ENCODE data around the gene LAPTM4A. TPM values are rescaled to one million over a fixed set of nuclear protein-coding genes. Genes with fewer than 3 reads are reported as not detected.

The LAPTM4A gene
- 39.7 TPM for polyA plus RNA-seq (2012; ENCODE audit: missing spikeins)

DNA sequence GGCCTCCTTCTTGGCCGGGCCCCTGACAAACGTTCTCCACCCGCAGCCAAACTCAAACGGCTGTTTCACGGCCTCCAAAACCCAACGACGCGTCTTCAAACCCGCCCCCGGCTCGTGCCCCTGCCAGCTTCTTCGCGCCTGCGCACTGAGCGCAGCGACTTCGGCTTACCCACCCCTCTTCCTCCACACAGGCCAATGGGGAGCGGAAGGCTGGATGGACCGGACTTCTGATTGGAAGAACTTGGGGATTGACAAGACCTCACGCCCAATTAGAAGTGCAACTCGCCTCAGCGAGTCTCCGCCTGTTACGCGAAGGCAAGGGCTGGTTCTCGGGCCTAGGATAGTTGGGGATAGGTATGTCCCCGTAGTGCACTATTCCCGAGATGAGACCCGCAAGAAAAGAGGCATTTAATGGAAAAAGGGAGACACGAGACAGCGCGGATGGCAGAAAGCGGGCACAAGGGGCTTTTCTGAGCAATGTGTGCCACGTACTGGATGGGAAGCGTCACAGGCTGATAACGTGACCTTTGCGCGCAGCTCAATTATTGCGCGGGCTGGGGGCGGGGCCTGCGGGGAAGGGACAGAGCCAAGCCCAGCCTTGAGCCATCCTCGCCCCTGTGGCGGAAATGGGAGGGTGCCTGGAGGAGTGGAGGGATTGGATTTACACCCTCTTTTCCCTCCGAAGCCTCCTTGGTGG lies at the start of gene LAPTM4A:
Gene LAPTM4A (minus strand): TSS at position 97 of the 697 bp plus-strand sequence. CDS start 108 bp downstream, outside the sequence.
- peak; percentile 88 for DNase-seq (ENCODE audit: insufficient read length)
- FAIRE-seq = peak; percentile 98
- peak; percentile 70 for TF ChIP-seq POLR2AphosphoS5 (IDR thresholded peaks at IDR 0.05; ENCODE audit: low read depth, low read length)
- TF ChIP-seq TAF1 (IDR thresholded peaks at IDR 0.05; ENCODE audit: borderline replicate concordance, low read depth, low read length) = peak; percentile 59; the same call in 1 of the 2 replicates
- TF ChIP-seq POLR2A (IDR thresholded peaks at IDR 0.05; ENCODE audit: low read depth, low read length) = peak; percentile 80

DNA sequence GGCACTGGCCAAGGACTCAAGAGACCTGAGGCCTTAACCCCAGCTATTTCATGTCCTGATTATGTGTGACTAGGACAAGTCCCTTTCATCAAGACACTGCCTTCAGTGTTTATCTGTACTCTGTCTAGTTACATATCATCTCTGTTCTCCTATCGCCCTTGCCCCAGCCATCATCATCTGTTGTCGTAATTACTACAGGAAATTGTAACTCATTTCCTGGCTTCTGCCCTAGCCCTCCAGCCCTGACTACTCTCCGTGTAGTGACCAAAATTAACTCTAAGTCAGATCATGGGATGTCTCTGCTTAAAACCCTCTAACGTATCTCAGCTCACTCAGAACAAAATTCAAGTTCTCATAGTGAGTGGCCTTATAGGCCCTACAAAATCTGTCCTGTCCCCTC lies 49.3 kb upstream of the LAPTM4A start:
- no peak for DNase-seq (ENCODE audit: insufficient read length)
- FAIRE-seq = no peak
- no peak for TF ChIP-seq POLR2A (IDR thresholded peaks at IDR 0.05; ENCODE audit: low read depth, low read length)
- TF ChIP-seq POLR2AphosphoS5 (IDR thresholded peaks at IDR 0.05; ENCODE audit: low read depth, low read length) = no peak
- TF ChIP-seq TAF1 (IDR thresholded peaks at IDR 0.05; ENCODE audit: borderline replicate concordance, low read depth, low read length) = no peak

- FAIRE-seq (no peak), DNase-seq (ENCODE audit: insufficient read length) (no peak)
- TF ChIP-seq TAF1 (IDR thresholded peaks at IDR 0.05; ENCODE audit: borderline replicate concordance, low read depth, low read length) = no peak
- no peak for TF ChIP-seq POLR2AphosphoS5 (IDR thresholded peaks at IDR 0.05; ENCODE audit: low read depth, low read length)
- no peak for TF ChIP-seq POLR2A (IDR thresholded peaks at IDR 0.05; ENCODE audit: low read depth, low read length)
These were observed 48.4 kb upstream of the LAPTM4A start for GRCh38 chr2:20099780-20100179.

DNA sequence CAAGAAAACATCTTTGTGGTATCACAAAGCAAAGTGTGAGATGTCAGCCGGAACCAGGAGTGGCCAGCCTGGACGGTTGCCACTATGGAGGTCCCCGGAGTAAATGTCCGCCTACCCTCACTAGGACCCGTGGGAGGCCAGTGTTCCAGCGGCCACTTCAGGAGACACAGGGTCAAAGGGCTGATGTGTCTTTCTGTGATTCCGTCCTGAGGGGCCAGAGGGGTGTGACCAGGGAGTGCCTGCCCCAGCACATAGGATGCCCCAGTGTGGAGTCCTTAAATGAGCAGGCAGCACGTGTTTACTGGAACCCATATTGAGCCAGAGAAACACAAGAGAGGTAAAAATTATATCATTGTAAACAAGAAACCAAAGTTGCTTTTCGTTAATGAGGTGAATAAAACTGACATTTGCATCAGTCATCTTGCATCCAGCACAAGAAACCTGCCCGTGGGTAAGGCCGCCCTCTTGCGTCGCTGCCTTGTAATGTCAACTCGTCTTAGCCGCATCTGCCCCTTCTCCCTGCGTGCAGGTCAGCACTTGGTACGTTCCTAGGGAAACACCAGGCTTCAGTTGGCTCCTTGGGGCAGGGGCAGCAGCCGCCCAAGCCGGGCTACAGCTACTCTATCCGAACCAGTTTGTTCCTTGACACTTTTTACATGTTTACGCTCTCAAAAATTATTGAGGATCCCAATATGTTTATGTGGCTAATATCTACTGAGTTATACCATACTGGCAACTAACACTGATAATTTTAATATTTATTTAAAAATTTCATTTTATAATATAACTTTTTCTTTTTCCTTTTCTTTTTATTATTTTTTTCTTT lies 46.7 kb upstream of the LAPTM4A start:
- peak; percentile 79 for DNase-seq (ENCODE audit: insufficient read length)
- TF ChIP-seq TAF1 (IDR thresholded peaks at IDR 0.05; ENCODE audit: borderline replicate concordance, low read depth, low read length) (no peak), POLR2A (IDR thresholded peaks at IDR 0.05; ENCODE audit: low read depth, low read length) (no peak), POLR2AphosphoS5 (IDR thresholded peaks at IDR 0.05; ENCODE audit: low read depth, low read length) (no peak)
- FAIRE-seq = peak; percentile 98

- no peak for DNase-seq (ENCODE audit: insufficient read length)
- TF ChIP-seq TAF1 (IDR thresholded peaks at IDR 0.05; ENCODE audit: borderline replicate concordance, low read depth, low read length) (no peak), POLR2A (IDR thresholded peaks at IDR 0.05; ENCODE audit: low read depth, low read length) (no peak), POLR2AphosphoS5 (IDR thresholded peaks at IDR 0.05; ENCODE audit: low read depth, low read length) (no peak)
- FAIRE-seq = no peak
These were observed 44.0 kb upstream of the LAPTM4A start for GRCh38 chr2:20095469-20095868.

DNA sequence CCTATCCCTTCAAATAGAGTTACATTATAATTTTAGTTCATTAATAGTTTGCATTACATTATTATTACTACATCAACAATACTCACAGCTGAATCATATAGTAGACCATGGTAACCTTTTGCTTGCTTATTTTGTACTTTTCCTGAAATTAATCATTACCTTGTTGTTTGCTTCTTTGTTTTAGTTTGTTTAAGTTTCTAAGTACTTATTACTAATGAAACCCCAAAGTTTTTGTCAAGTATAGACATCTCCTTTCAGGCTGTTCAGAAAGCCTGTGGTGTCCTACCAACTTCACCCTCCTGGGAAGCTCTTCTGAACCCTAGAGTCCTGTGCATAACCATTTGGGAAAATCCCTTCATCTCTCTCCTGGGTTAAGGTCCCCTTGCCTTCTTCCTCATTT lies 43.5 kb upstream of the LAPTM4A start:
- no peak for FAIRE-seq
- no peak for DNase-seq (ENCODE audit: insufficient read length)
- no peak for TF ChIP-seq POLR2AphosphoS5 (IDR thresholded peaks at IDR 0.05; ENCODE audit: low read depth, low read length)
- no peak for TF ChIP-seq TAF1 (IDR thresholded peaks at IDR 0.05; ENCODE audit: borderline replicate concordance, low read depth, low read length)
- TF ChIP-seq POLR2A (IDR thresholded peaks at IDR 0.05; ENCODE audit: low read depth, low read length) = no peak

DNA sequence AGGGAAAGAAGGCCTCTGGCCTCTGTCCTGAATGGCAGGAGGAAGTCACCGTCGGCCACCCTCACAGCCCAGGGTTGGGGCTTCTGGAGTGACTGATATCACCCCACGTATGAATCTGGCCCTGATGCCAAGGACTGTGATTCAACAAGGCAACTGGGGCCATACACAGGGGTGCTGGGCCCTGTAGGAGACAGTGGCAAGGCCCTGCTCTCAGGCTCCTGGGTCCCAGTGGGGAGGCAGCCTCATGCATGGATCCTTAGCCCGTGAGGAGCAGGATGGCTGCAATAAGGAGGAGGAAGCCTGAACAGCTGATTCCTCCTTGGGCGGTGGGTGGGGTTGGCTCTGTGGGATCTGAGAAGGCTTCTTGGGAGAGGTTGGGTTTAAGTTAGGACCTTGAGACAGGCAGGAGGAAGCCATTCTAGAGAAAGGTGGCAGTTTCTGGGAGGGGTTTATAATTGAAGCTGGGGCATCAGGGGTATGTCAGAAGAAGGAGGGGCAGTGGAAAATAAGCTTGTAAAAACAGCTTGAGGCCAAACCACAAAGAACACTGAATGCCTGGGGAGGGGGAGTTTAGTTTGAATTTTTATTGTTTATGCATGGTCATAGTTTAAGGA lies 42.8 kb upstream of the LAPTM4A start:
- no peak for DNase-seq (ENCODE audit: insufficient read length)
- FAIRE-seq = no peak
- TF ChIP-seq TAF1 (IDR thresholded peaks at IDR 0.05; ENCODE audit: borderline replicate concordance, low read depth, low read length) (no peak), POLR2A (IDR thresholded peaks at IDR 0.05; ENCODE audit: low read depth, low read length) (no peak), POLR2AphosphoS5 (IDR thresholded peaks at IDR 0.05; ENCODE audit: low read depth, low read length) (no peak)

DNA sequence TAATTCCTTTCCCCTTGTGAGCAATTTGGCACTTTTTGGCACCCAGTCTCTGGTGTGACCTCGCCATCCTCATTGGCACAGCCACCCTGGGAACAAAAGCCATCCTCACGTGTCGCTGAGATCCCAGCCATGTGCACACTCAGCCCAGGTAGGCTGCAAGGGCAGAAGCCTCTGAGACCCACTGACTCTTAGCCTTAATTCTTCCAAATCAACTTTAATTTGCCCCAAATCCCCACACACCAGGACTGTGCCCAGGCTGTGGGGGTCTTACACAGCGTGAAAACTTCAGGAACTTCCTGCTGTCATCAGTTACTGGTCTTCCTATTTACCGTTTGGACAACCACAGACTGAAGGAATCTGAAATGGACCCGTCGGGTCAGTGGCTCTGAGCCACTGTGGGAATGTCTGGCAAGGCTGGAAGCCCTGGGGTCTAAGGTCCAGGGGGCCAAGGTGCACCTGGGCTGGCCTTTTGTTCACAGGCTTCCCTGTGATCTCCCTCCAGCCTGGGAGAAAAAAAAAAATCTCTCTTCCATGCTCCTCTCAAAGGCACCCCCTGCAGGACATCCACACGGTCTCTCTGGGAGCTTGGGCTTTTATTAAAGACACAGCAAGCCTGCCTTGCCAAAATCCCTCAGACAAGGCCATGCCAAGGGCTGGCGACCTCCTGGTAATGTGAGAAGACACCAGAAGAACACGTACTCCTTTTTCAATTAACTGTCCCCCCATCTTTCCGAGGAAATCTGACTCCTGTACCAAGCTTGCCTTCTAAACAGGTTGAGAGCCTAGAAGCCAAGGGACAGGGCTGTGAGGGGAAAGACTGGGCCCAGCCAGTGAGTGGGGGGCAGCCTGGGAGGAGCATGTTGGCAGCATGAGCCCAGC lies 42.1 kb upstream of the LAPTM4A start:
- FAIRE-seq = no peak
- no peak for DNase-seq (ENCODE audit: insufficient read length)
- TF ChIP-seq POLR2AphosphoS5 (IDR thresholded peaks at IDR 0.05; ENCODE audit: low read depth, low read length) = no peak
- no peak for TF ChIP-seq TAF1 (IDR thresholded peaks at IDR 0.05; ENCODE audit: borderline replicate concordance, low read depth, low read length)
- no peak for TF ChIP-seq POLR2A (IDR thresholded peaks at IDR 0.05; ENCODE audit: low read depth, low read length)

GRCh38 chr2:20092901-20093235 lies 41.4 kb upstream of the LAPTM4A start:
- DNase-seq (ENCODE audit: insufficient read length) = no peak
- TF ChIP-seq POLR2A (IDR thresholded peaks at IDR 0.05; ENCODE audit: low read depth, low read length) = no peak
- TF ChIP-seq POLR2AphosphoS5 (IDR thresholded peaks at IDR 0.05; ENCODE audit: low read depth, low read length) = no peak
- no peak for TF ChIP-seq TAF1 (IDR thresholded peaks at IDR 0.05; ENCODE audit: borderline replicate concordance, low read depth, low read length)

GRCh38 chr2:20092226-20092900 lies 40.9 kb upstream of the LAPTM4A start:
- no peak for TF ChIP-seq POLR2AphosphoS5 (IDR thresholded peaks at IDR 0.05; ENCODE audit: low read depth, low read length)
- no peak for TF ChIP-seq TAF1 (IDR thresholded peaks at IDR 0.05; ENCODE audit: borderline replicate concordance, low read depth, low read length)
- no peak for TF ChIP-seq POLR2A (IDR thresholded peaks at IDR 0.05; ENCODE audit: low read depth, low read length)
- FAIRE-seq (no peak), DNase-seq (ENCODE audit: insufficient read length) (no peak)

More at GRCh38 chr2:20092901-20093235, 41.4 kb upstream of the LAPTM4A start:
- no peak for FAIRE-seq
